Vagina (tissue), 2 donors: Measurements from ENCODE around the gene FXYD3. TPM values are rescaled to one million over a fixed set of nuclear protein-coding genes. Genes with fewer than 3 reads are reported as not detected.

Experiments used
- DNase-seq, 2 donors: peaks; one replicate each; pipeline ENCODE4 v3.0.0-alpha.2; 2017; ENCODE audit errors: extremely low spot score in 2 of 2
- H3K27ac ChIP-seq: fragments of 200-600 bp; sonication (generic); one replicate; pipeline ENCODE4 v1.5.1; 2019
- H3K27me3 ChIP-seq: fragments of 200-600 bp; sonication (generic); one replicate; pipeline ENCODE4 v1.5.1; 2019
- H3K36me3 ChIP-seq, 2 donors: fragments of 200-600 bp; sonication (generic); one replicate each; pipeline ENCODE4 v1.5.1; 2017 to 2019
- H3K4me1 ChIP-seq: fragments of 200-600 bp; sonication (generic); one replicate; pipeline ENCODE4 v1.5.1; 2019
- H3K4me3 ChIP-seq, 2 donors: fragments of 200-600 bp; sonication (generic); 1 replicate in 1 of 2; 2 replicates in 1 of 2; pipeline ENCODE4 v1.5.1; 2016 to 2019
- H3K9me3 ChIP-seq: fragments of 200-600 bp; sonication (generic); one replicate; pipeline ENCODE4 v1.5.1; 2019
- POLR2A ChIP-seq, 2 donors: fragments of 450-650 bp; IDR thresholded peaks; one replicate each; pipeline ENCODE4 v1.6.1; 2017; ENCODE audit warnings: antibody characterized with exemption in 2 of 2, mild to moderate bottlenecking in 2 of 2, moderate library complexity in 2 of 2
- POLR2AphosphoS5 ChIP-seq, 2 donors: sonication (generic); formaldehyde crosslinking; IDR thresholded peaks; one replicate each; pipeline ENCODE4 v1.9.0; 2017; ENCODE audit warnings: antibody characterized with exemption in 2 of 2, mild to moderate bottlenecking in 2 of 2, low read depth in 1 of 2; ENCODE audit not compliant: insufficient read depth in 1 of 2
- intact Hi-C: fragments of 100-400 bp; cut with DNase I; formaldehyde crosslinking; loops from one replicate; pipeline ENCODE4 v1.15.1; 2023
- total RNA-seq: library from RNA; depleted of rRNA; stranded (reverse); fragments of >200 nt; gene quantifications from one replicate; pipeline ENCODE4 v1.2.3, GENCODE V29; 2016
- TF ChIP-seq, protein P1 (sequence below), 3 experiments: fragments of 450-650 bp in 2 of 3; fragments of 200-600 bp in 1 of 3; sonication (generic) in 1 of 3; IDR thresholded peaks; one replicate each; pipeline ENCODE4 v1.5.1; 2017 to 2019; ENCODE audit warnings: antibody characterized with exemption in 3 of 3, mild to moderate bottlenecking in 2 of 3, moderate library complexity in 2 of 3

The FXYD3 gene
- total RNA-seq, 1 donor from 2014 or later = 788 TPM

DNA sequence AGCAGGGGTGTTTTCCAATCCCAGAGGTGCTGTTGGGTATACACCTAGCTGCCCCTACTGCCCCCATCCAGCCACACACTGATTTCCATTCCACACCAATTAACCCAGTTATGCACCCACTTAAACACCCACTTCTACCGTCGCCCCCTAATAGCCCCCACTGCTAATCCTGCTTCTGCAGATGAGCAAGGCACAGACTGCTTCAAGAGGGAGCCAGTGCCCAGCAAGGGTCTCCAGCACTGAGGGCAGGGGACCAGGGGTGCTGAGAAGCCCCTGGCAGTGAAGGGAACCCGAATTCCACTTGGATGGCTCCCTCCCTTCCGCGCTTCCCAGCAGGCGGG, 28.6 kb downstream of the FXYD3 start:
- H3K4me1 ChIP-seq = peaks cover 47% of the 10 kb centered on the region
- no peaks in the 10 kb centered on the region for H3K9me3 ChIP-seq
- no peak overlapping the region for H3K27ac ChIP-seq

GRCh38 chr19:35144600-35145436, 29.2 kb downstream of the FXYD3 start:
- no peak for DNase-seq
- Histone ChIP-seq H3K9me3 (no peaks in the 10 kb centered on the region), H3K4me3 (no peak overlapping the region), H3K4me1 (peaks cover 43% of the 10 kb centered on the region), H3K27me3 (no peaks in the 10 kb centered on the region), H3K36me3 (no peaks in the 10 kb centered on the region), H3K27ac (no peak overlapping the region)
- TF ChIP-seq, protein P1, sequence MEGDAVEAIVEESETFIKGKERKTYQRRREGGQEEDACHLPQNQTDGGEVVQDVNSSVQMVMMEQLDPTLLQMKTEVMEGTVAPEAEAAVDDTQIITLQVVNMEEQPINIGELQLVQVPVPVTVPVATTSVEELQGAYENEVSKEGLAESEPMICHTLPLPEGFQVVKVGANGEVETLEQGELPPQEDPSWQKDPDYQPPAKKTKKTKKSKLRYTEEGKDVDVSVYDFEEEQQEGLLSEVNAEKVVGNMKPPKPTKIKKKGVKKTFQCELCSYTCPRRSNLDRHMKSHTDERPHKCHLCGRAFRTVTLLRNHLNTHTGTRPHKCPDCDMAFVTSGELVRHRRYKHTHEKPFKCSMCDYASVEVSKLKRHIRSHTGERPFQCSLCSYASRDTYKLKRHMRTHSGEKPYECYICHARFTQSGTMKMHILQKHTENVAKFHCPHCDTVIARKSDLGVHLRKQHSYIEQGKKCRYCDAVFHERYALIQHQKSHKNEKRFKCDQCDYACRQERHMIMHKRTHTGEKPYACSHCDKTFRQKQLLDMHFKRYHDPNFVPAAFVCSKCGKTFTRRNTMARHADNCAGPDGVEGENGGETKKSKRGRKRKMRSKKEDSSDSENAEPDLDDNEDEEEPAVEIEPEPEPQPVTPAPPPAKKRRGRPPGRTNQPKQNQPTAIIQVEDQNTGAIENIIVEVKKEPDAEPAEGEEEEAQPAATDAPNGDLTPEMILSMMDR (IDR thresholded peaks at IDR 0.05) = no peak
- TF ChIP-seq POLR2AphosphoS5 (IDR thresholded peaks at IDR 0.05; ENCODE audit: insufficient read depth in 1 of 2, low read depth in 1 of 2) = no peak
- TF ChIP-seq POLR2A (IDR thresholded peaks at IDR 0.05) = no peak
- intact Hi-C loops = loop anchor here (5.0 kb wide), 2 partner anchors 68 to 122 kb away; partner anchors contain the start of gene USF2

More for the DNA sequence above, 28.6 kb downstream of the FXYD3 start:
- no peaks in the 10 kb centered on the region for H3K36me3 ChIP-seq
- TF ChIP-seq POLR2AphosphoS5 (IDR thresholded peaks at IDR 0.05; ENCODE audit: insufficient read depth in 1 of 2, low read depth in 1 of 2) = no peak
- DNase-seq = no peak
- intact Hi-C loops = loop anchor here (5.0 kb wide), 2 partner anchors 67 to 123 kb away; partner anchors contain the start of gene USF2
- H3K27me3 ChIP-seq = no peaks in the 10 kb centered on the region
- no peak overlapping the region for H3K4me3 ChIP-seq

- Histone ChIP-seq H3K4me3 (no peak overlapping the region), H3K27me3 (no peaks in the 10 kb centered on the region), H3K4me1 (peaks cover 29% of the 10 kb centered on the region), H3K9me3 (no peaks in the 10 kb centered on the region), H3K27ac (no peak overlapping the region), H3K36me3 (no peaks in the 10 kb centered on the region)
- DNase-seq = no peak
- TF ChIP-seq POLR2A (IDR thresholded peaks at IDR 0.05) (no peak), POLR2AphosphoS5 (IDR thresholded peaks at IDR 0.05; ENCODE audit: insufficient read depth in 1 of 2, low read depth in 1 of 2) (no peak)
- TF ChIP-seq, protein P1 (IDR thresholded peaks at IDR 0.05) = no peak
- intact Hi-C loops = no loop called here
Measured at GRCh38 chr19:35146746-35147459, 31.3 kb downstream of the FXYD3 start.

- TF ChIP-seq POLR2A (IDR thresholded peaks at IDR 0.05) (no peak), POLR2AphosphoS5 (IDR thresholded peaks at IDR 0.05; ENCODE audit: insufficient read depth in 1 of 2, low read depth in 1 of 2) (no peak)
- TF ChIP-seq, protein P1 (IDR thresholded peaks at IDR 0.05) = no peak
- Histone ChIP-seq H3K4me3 (no peak overlapping the region), H3K9me3 (no peaks in the 10 kb centered on the region), H3K4me1 (peaks cover 21% of the 10 kb centered on the region), H3K27me3 (no peaks in the 10 kb centered on the region), H3K27ac (no peak overlapping the region), H3K36me3 (no peaks in the 10 kb centered on the region)
- intact Hi-C loops = no loop called here
- DNase-seq = no peak
Measured at GRCh38 chr19:35149463-35149862, 33.8 kb downstream of the FXYD3 start.

- H3K4me1 ChIP-seq = peaks cover 22% of the 10 kb centered on the region
- TF ChIP-seq POLR2AphosphoS5 (IDR thresholded peaks at IDR 0.05; ENCODE audit: insufficient read depth in 1 of 2, low read depth in 1 of 2) (no peak), POLR2A (IDR thresholded peaks at IDR 0.05) (no peak)
- TF ChIP-seq, protein P1 (IDR thresholded peaks at IDR 0.05) = no peak
- DNase-seq = no peak
- no peak overlapping the region for H3K4me3 ChIP-seq
- intact Hi-C loops = no loop called here
- no peaks in the 10 kb centered on the region for H3K36me3 ChIP-seq
- H3K9me3 ChIP-seq = no peaks in the 10 kb centered on the region
- H3K27ac ChIP-seq = no peak overlapping the region
- H3K27me3 ChIP-seq = no peaks in the 10 kb centered on the region
Measured at GRCh38 chr19:35150445-35150844, 34.8 kb downstream of the FXYD3 start.
